SK-N-SH (cell line): ENCODE data around the gene GRIK5. TPM values are rescaled to one million over a fixed set of nuclear protein-coding genes. Genes with fewer than 3 reads are reported as not detected.

Source experiments
- CTCF ChIA-PET: fragments of 300-600, 350-600 bp; formaldehyde crosslinking; extraction: SDS; loops from one replicate; lab custom pipeline; 2021; lab: Yijun Ruan, JAX
- POLR2A ChIA-PET: fragments of 350-600 bp; sonication (Branson Sonifier 250); formaldehyde crosslinking; extraction: SDS; loops from one replicate; lab custom pipeline; 2020; ENCODE audit warnings: antibody characterized with exemption, inconsistent platforms; lab: Yijun Ruan, JAX
- DNase-seq: peaks from one replicate; pipeline ENCODE4 v3.0.0; 2012
- H2AFZ ChIP-seq: fragments of 200-600 bp; sonication (generic); 2 replicates; pipeline ENCODE4 v1.8.1; 2016; ENCODE audit warnings: antibody characterized with exemption, mild to moderate bottlenecking, low read depth
- H3F3A ChIP-seq: fragments of 200-600 bp; sonication (generic); replicated peaks from 2 replicates; pipeline ENCODE3; 2016; ENCODE audit warnings: antibody characterized with exemption, mild to moderate bottlenecking; ENCODE audit not compliant: insufficient read depth
- H3K27ac ChIP-seq, 2 experiments: fragments of 200-500 bp in 1 of 2; fragments of 200-600 bp in 1 of 2; sonication (Bioruptor generic) in 1 of 2; sonication (generic), shearing (Covaris generic) in 1 of 2; 2 replicates each; pipeline versions ENCODE4 v1.5.1 to v1.6.1; 2014 to 2016; ENCODE audit warnings: low read depth in 2 of 2, inconsistent platforms in 1 of 2, low read length in 1 of 2, mild to moderate bottlenecking in 1 of 2, mixed read lengths in 1 of 2
- H3K27me3 ChIP-seq: fragments of 200-600 bp; sonication (generic), shearing (Covaris generic); 2 replicates; pipeline ENCODE4 v1.6.1; 2016; ENCODE audit warnings: mixed run types; ENCODE audit not compliant: insufficient read depth
- H3K36me3 ChIP-seq, 2 experiments: fragments of 200-500 bp in 1 of 2; fragments of 200-600 bp in 1 of 2; sonication (Bioruptor generic) in 1 of 2; sonication (generic) in 1 of 2; replicated peaks in 1 of 2; 2 replicates each; pipeline versions ENCODE3 to v1.5.1; 2014 to 2016; ENCODE audit warnings: low read length in 1 of 2, mild to moderate bottlenecking in 1 of 2; ENCODE audit not compliant: insufficient read depth in 2 of 2, control insufficient read depth in 1 of 2
- H3K4me1 ChIP-seq, 2 experiments: fragments of 200-500 bp in 1 of 2; fragments of 200-600 bp in 1 of 2; sonication (Bioruptor generic) in 1 of 2; sonication (generic), shearing (Covaris generic) in 1 of 2; 2 replicates each; pipeline versions ENCODE4 v1.5.1 to v1.6.1; 2014 to 2016; ENCODE audit warnings: low read depth in 1 of 2, low read length in 1 of 2, mixed run types in 1 of 2; ENCODE audit not compliant: insufficient read depth in 2 of 2, control insufficient read depth in 1 of 2
- H3K4me2 ChIP-seq: fragments of 200-600 bp; sonication (generic), shearing (Covaris generic); 2 replicates; pipeline ENCODE4 v1.6.1; 2017; ENCODE audit warnings: mixed run types
- H3K4me3 ChIP-seq, 2 experiments: fragments of 200-500 bp in 1 of 2; fragments of 200-600 bp in 1 of 2; sonication (Bioruptor generic) in 1 of 2; sonication (generic), shearing (Covaris generic) in 1 of 2; 2 replicates each; pipeline versions ENCODE4 v1.5.1 to v1.8.1; 2014 to 2016; ENCODE audit warnings: low read depth in 2 of 2, inconsistent platforms in 1 of 2, low read length in 1 of 2, mild to moderate bottlenecking in 1 of 2, mixed read lengths in 1 of 2, moderate library complexity in 1 of 2
- H3K79me2 ChIP-seq: fragments of 200-600 bp; sonication (generic); 2 replicates; pipeline ENCODE4 v1.8.1; 2017; ENCODE audit warnings: mild to moderate bottlenecking; ENCODE audit not compliant: insufficient read depth
- H3K9ac ChIP-seq: fragments of 200-600 bp; sonication (generic); 2 replicates; pipeline ENCODE4 v1.6.1; 2017; ENCODE audit warnings: mixed run types
- H3K9me2 ChIP-seq: fragments of 200-600 bp; sonication (generic); 2 replicates; pipeline ENCODE4 v1.6.1; 2017; ENCODE audit warnings: mixed run types
- H3K9me3 ChIP-seq: fragments of 200-600 bp; sonication (generic); 2 replicates; pipeline ENCODE4 v1.6.1; 2017; ENCODE audit warnings: mixed run types, mild to moderate bottlenecking, moderate library complexity
- H4K20me1 ChIP-seq: fragments of 200-600 bp; sonication (generic); 2 replicates; pipeline ENCODE4 v1.6.1; 2017; ENCODE audit warnings: mild to moderate bottlenecking, mixed run types; ENCODE audit not compliant: insufficient read depth
- FOXJ3 ChIP-seq: sonication (generic); formaldehyde crosslinking; IDR thresholded peaks from 2 replicates; pipeline ENCODE4 v1.5.1; 2020; ENCODE audit warnings: mild to moderate bottlenecking, missing genetic modification reagents
- GATA2 ChIP-seq: sonication (generic); formaldehyde crosslinking; IDR thresholded peaks from 2 replicates; pipeline ENCODE4 v1.5.0; 2020; ENCODE audit warnings: mild to moderate bottlenecking, missing genetic modification reagents
- JUND ChIP-seq: IDR thresholded peaks from 2 replicates; pipeline ENCODE4 v1.4.0; 2012
- MEF2A ChIP-seq: IDR thresholded peaks from 2 replicates; pipeline ENCODE4 v1.4.0; 2012; ENCODE audit warnings: low read depth, borderline replicate concordance
- MXI1 ChIP-seq: IDR thresholded peaks from 2 replicates; pipeline ENCODE4 v1.6.1; 2012; ENCODE audit warnings: mild to moderate bottlenecking, low read depth, low read length, improper control_type of control experiment
- RAD21 ChIP-seq: IDR thresholded peaks from 2 replicates; pipeline ENCODE4 v1.6.1; 2012; ENCODE audit warnings: mild to moderate bottlenecking, low read length
- RCOR1 ChIP-seq: fragments of 150-350 bp; IDR thresholded peaks from 2 replicates; pipeline ENCODE4 v1.6.1; 2017; ENCODE audit warnings: antibody characterized with exemption, low read length
- REST ChIP-seq: IDR thresholded peaks from 2 replicates; pipeline ENCODE4 v1.6.1; 2012; ENCODE audit warnings: mild to moderate bottlenecking, low read depth, low read length, moderate library complexity
- RXRA ChIP-seq: IDR thresholded peaks from 2 replicates; pipeline ENCODE4 v1.4.0; 2012; ENCODE audit warnings: low read depth, mild to moderate bottlenecking, borderline replicate concordance
- SMC3 ChIP-seq: IDR thresholded peaks from 2 replicates; pipeline ENCODE4 v1.6.1; 2012; ENCODE audit warnings: low read depth, low read length, improper control_type of control experiment
- TEAD4 ChIP-seq: IDR thresholded peaks from 2 replicates; pipeline ENCODE4 v1.4.0; 2012; ENCODE audit warnings: mild to moderate bottlenecking, borderline replicate concordance; ENCODE audit not compliant: insufficient read depth
- WGBS: methylation state at CpG from one replicate; pipeline ENCODE4 v1.1.6; 2017; ENCODE audit warnings: low lambda C conversion rate; 5-methylcytosine and 5-hydroxymethylcytosine counted together
- polyA plus RNA-seq, 3 experiments: library from polyadenylated mRNA; depleted of rRNA; stranded (reverse); fragments of >200 nt; gene quantifications; 2 replicates each; pipeline ENCODE4 v1.2.3, GENCODE V29; 2012
- TF ChIP-seq, protein P1 (sequence below): IDR thresholded peaks from 2 replicates; pipeline ENCODE4 v1.4.0; 2012; ENCODE audit warnings: low read depth, borderline replicate concordance
- TF ChIP-seq, protein P2 (sequence below): fragments of 200-600 bp; sonication (generic); IDR thresholded peaks from 2 replicates; pipeline ENCODE4 v1.6.1; 2017; ENCODE audit warnings: antibody characterized with exemption, mild to moderate bottlenecking, moderate library complexity
- TF ChIP-seq, protein P3 (sequence below): IDR thresholded peaks from 2 replicates; pipeline ENCODE4 v1.4.0; 2012; ENCODE audit warnings: low read depth

Gene GRIK5
- polyA plus RNA-seq, 1 of the 3 experiments (the other 2 are of a cell fraction): 2.4 TPM

DNA sequence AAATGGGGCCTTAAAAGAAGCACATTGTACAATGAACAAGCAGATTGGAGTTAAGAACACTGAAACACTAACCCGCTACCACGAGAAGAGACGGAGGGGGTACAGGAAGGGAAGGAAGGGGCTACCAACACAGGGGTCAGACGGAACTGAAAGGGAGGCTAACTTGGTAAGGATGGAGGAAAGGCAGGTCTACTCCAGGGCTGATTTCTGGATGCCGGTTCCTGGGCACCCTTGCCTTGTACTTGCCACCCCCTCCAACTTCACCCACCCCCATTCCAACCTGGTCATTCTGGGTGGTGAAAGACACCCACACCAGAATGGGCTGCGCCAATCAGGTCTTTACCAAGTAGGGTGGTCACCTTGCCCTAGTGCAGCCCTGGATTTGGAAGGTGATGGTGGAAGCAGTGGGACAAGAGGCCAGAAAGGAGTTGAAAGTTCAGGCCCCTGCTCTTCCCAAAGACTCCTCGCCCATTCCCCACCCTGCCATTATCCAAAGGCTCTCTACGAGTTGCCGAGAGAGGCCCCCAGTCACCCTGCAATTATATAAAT lies 16.3 kb upstream of the GRIK5 start:
- no peaks in the 10 kb centered on the region for H3K9me2 ChIP-seq
- peaks cover 8% of the 10 kb centered on the region in 2 experiments for H3K36me3 ChIP-seq
- POLR2A ChIA-PET: no interaction called here
- peaks cover 12% of the 10 kb centered on the region for H4K20me1 ChIP-seq
- 96% methylated on average over 9 of the region's 9 CpGs for WGBS
- no peak overlapping the region for H3K4me2 ChIP-seq
- TF ChIP-seq MEF2A (no peak), TEAD4 (no peak), RXRA (no peak), REST (no peak)
- TF ChIP-seq, protein P1, sequence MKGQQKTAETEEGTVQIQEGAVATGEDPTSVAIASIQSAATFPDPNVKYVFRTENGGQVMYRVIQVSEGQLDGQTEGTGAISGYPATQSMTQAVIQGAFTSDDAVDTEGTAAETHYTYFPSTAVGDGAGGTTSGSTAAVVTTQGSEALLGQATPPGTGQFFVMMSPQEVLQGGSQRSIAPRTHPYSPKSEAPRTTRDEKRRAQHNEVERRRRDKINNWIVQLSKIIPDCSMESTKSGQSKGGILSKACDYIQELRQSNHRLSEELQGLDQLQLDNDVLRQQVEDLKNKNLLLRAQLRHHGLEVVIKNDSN: no peak
- TF ChIP-seq, all 33 proteins: peak for 0
- DNase-seq: no peak
- Histone ChIP-seq H3K9me3 (no peaks in the 10 kb centered on the region), H3K9ac (no peak overlapping the region), H3K79me2 (peaks cover 24% of the 10 kb centered on the region; the same call in 1 of the 2 replicates), H3K27me3 (no peaks in the 10 kb centered on the region), H3K4me1 (peaks cover 0 to 16% of the 10 kb centered on the region in 2 experiments; a peak in 2 of 4 replicates), H3F3A (peaks cover 35% of the 10 kb centered on the region), H3K4me3 (no peak overlapping the region), H3K27ac (no peak overlapping the region), H2AFZ (no peak overlapping the region)
- CTCF ChIA-PET: interaction anchor here (1.8 kb wide), 1 partner anchor 22 kb away, joined by 5 read pairs; no protein-coding TSS in a partner anchor

DNA sequence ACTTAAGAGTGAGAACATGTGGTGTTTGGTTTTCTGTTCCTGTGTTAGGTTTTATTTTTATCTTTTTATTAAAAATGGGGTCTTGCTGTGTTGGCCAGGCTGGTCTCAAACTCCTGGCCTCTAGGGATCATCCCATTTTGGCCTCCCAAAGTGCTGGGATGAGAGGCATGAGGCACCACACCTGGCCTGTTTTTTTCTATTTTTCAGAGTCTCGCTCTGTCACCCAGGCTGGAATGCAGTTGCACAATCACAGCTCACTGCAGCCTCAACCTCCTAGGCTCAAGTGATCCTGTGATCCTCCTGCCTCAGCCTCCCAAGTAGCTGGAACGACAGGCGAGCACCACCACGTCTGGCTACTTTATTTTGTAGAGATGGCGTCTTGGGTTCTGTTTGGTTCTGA lies 13.5 kb upstream of the GRIK5 start:
- Histone ChIP-seq H3K27me3 (no peaks in the 10 kb centered on the region), H4K20me1 (peaks cover 32% of the 10 kb centered on the region), H3K9me3 (no peaks in the 10 kb centered on the region), H3K4me1 (peaks cover 0 to 17% of the 10 kb centered on the region in 2 experiments; a peak in 2 of 4 replicates), H3K4me3 (no peak overlapping the region), H3K9me2 (no peaks in the 10 kb centered on the region), H3F3A (peaks cover 30% of the 10 kb centered on the region), H3K27ac (no peak overlapping the region), H3K9ac (no peak overlapping the region), H3K4me2 (no peak overlapping the region), H3K79me2 (peaks cover 48% of the 10 kb centered on the region; the same call in 1 of the 2 replicates), H3K36me3 (peaks cover 24 to 35% of the 10 kb centered on the region in 2 experiments), H2AFZ (no peak overlapping the region)
- DNase-seq: no peak
- TF ChIP-seq RAD21 (no peak), JUND (no peak), REST (no peak), FOXJ3 (CRISPR knock-in tag) (no peak), GATA2 (CRISPR knock-in tag) (no peak), RXRA (no peak), RCOR1 (no peak), MXI1 (no peak), SMC3 (no peak)
- TF ChIP-seq, protein P1: no peak
- TF ChIP-seq, protein P2, sequence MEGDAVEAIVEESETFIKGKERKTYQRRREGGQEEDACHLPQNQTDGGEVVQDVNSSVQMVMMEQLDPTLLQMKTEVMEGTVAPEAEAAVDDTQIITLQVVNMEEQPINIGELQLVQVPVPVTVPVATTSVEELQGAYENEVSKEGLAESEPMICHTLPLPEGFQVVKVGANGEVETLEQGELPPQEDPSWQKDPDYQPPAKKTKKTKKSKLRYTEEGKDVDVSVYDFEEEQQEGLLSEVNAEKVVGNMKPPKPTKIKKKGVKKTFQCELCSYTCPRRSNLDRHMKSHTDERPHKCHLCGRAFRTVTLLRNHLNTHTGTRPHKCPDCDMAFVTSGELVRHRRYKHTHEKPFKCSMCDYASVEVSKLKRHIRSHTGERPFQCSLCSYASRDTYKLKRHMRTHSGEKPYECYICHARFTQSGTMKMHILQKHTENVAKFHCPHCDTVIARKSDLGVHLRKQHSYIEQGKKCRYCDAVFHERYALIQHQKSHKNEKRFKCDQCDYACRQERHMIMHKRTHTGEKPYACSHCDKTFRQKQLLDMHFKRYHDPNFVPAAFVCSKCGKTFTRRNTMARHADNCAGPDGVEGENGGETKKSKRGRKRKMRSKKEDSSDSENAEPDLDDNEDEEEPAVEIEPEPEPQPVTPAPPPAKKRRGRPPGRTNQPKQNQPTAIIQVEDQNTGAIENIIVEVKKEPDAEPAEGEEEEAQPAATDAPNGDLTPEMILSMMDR: no peak
- TF ChIP-seq, protein P3, sequence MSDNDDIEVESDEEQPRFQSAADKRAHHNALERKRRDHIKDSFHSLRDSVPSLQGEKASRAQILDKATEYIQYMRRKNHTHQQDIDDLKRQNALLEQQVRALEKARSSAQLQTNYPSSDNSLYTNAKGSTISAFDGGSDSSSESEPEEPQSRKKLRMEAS: no peak
- 88% methylated on average over 5 of the region's 5 CpGs for WGBS
- ChIA-PET CTCF (no interaction called here), POLR2A (no interaction called here)
